Measurements from ENCODE around the gene LIN7B. TPM values are rescaled to one million over a fixed set of nuclear protein-coding genes. Genes with fewer than 3 reads are reported as not detected.

LIN7B gene
- total and polyA plus RNA-seq, 9 of the 15 experiments (the other 6 are each of a cell fraction or from before 2014, with no cell fraction given): 0.89 to 15.7 (median 4.0) TPM

- no peak for TF ChIP-seq ARID2 (IDR thresholded peaks at IDR 0.05)
- TF ChIP-seq JUN (IDR thresholded peaks at IDR 0.05; ENCODE audit: borderline replicate concordance, low read depth, low read length): peak; percentile 91; the same call in 1 of the 2 replicates
- TF ChIP-seq JUN (CRISPR knock-in tag; IDR thresholded peaks at IDR 0.05; ENCODE audit: borderline replicate concordance): peak; percentile 97
- peak; percentile 99 for TF ChIP-seq RBM25 (IDR thresholded peaks at IDR 0.05; ENCODE audit: low read depth, low read length, severe bottlenecking)
- TF ChIP-seq BRF2 (IDR thresholded peaks at IDR 0.05; ENCODE audit: borderline replicate concordance, insufficient read depth, insufficient read length): no peak
- TF ChIP-seq HOMEZ (CRISPR knock-in tag; IDR thresholded peaks at IDR 0.05): no peak
- TF ChIP-seq CHD2 (IDR thresholded peaks at IDR 0.05; ENCODE audit: low read depth, low read length): peak; percentile 75
- TF ChIP-seq HMBOX1 (IDR thresholded peaks at IDR 0.05): no peak
- peak; percentile 71; the same call in 1 of the 2 replicates for TF ChIP-seq ZNF589 (CRISPR knock-in tag; IDR thresholded peaks at IDR 0.05; ENCODE audit: low read depth)
- TF ChIP-seq CBFA2T3 (IDR thresholded peaks at IDR 0.05): peak; percentile 39
- no peak for TF ChIP-seq SIN3A (IDR thresholded peaks at IDR 0.05; ENCODE audit: borderline replicate concordance in 2 of 2, control insufficient read depth in 1 of 2, low read depth in 2 of 2, low read length in 2 of 2)
- TF ChIP-seq KAT2B (IDR thresholded peaks at IDR 0.05; ENCODE audit: low read depth, low read length): no peak
- no peak for TF ChIP-seq MEF2A (IDR thresholded peaks at IDR 0.05; ENCODE audit: control insufficient read depth, low read depth, low read length)
- 0 out of 2 replicates have a peak, but pooled peaks have one; percentile 56 for TF ChIP-seq ZNF3 (CRISPR knock-in tag; IDR thresholded peaks at IDR 0.05)
- TF ChIP-seq ZNF639 (CRISPR knock-in tag; conservative IDR thresholded peaks at IDR 0.05 in 1 of 2, IDR thresholded peaks at IDR 0.05 in 1 of 2): peak in 1 of 2 experiments; percentile 85; a peak in 2 of 4 replicates
- TF ChIP-seq TAF7 (tag; IDR thresholded peaks at IDR 0.05): peak; percentile 7; the same call in 1 of the 2 replicates
- TF ChIP-seq ESRRA (IDR thresholded peaks at IDR 0.05; ENCODE audit: borderline replicate concordance, low read depth): no peak
- TF ChIP-seq HEY1 (CRISPR knock-in tag; IDR thresholded peaks at IDR 0.05; ENCODE audit: borderline replicate concordance): no peak
- TF ChIP-seq NFRKB (IDR thresholded peaks at IDR 0.05; ENCODE audit: low read depth): no peak
- TF ChIP-seq HMGN3 (IDR thresholded peaks at IDR 0.05; ENCODE audit: borderline replicate concordance, extremely low read depth, insufficient read length, low read depth, low read length): peak; percentile 87
Observed at GRCh38 chr19:49118565-49119410, 4.6 kb downstream of the LIN7B start, which contains the start of gene C19orf73 (continued).
